Coronary artery (tissue), 2 donors: ENCODE measurements around the gene KDM7A.

ENCODE experiments used
- DNase-seq: peaks from one replicate; pipeline ENCODE4 v3.0.0-alpha.2; 2017; ENCODE audit warnings: low spot score
- H3K27ac ChIP-seq, 2 donors: fragments of 200-600 bp; sonication (generic); one replicate each; pipeline ENCODE4 v1.5.1; 2016 to 2019
- H3K4me3 ChIP-seq: fragments of 200-600 bp; sonication (generic); 2 replicates; pipeline ENCODE4 v1.5.1; 2016; ENCODE audit warnings: mild to moderate bottlenecking, moderate library complexity
- CTCF ChIP-seq: fragments of 200-600 bp; sonication (generic); IDR thresholded peaks from one replicate; pipeline ENCODE4 v1.5.1; 2019; ENCODE audit warnings: antibody characterized with exemption

The KDM7A gene

GRCh38 chr7:140200061-140200989 is 23.5 kb upstream of the KDM7A start:
- no peak overlapping the region for H3K4me3 ChIP-seq
- no peak for TF ChIP-seq CTCF
- H3K27ac ChIP-seq: peak overlapping the region; percentile 36 to 80
- DNase-seq: no peak

- no peak overlapping the region for H3K27ac ChIP-seq
- no peak for TF ChIP-seq CTCF
- H3K4me3 ChIP-seq: no peak overlapping the region
- no peak for DNase-seq
These were observed 21.2 kb upstream of the KDM7A start for GRCh38 chr7:140197938-140198337.

- no peak overlapping the region for H3K4me3 ChIP-seq
- peak overlapping the region in 1 of 2 donors; percentile 54 for H3K27ac ChIP-seq
- DNase-seq: no peak
- TF ChIP-seq CTCF: no peak
These were observed 20.6 kb upstream of the KDM7A start for GRCh38 chr7:140197218-140197890.

- no peak overlapping the region for H3K4me3 ChIP-seq
- no peak for TF ChIP-seq CTCF
- H3K27ac ChIP-seq: peak overlapping the region in 1 of 2 donors; percentile 55
- no peak for DNase-seq
These were observed 19.8 kb upstream of the KDM7A start for GRCh38 chr7:140196361-140197217.

DNA sequence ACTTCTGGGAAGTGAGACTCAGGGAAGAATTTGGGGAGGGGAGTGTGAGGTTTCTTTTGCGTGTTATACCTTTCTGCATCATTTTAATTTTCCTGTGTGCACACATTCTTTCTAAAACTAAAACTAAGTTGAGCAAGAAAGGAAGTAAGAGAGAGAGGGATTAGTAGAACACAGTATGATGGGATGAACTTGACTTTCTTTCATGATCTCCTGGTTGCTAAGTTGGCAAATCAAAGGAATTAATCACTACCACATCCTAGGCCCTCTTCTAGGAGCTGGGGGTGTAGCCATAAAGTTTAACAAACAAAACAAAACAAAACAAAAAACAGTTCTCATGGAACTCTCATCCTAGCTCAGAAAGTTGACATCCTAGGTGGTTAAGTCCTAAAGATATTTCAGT is 19.1 kb upstream of the KDM7A start:
- peak overlapping the region in 1 of 2 donors; percentile 55 for H3K27ac ChIP-seq
- no peak for TF ChIP-seq CTCF
- H3K4me3 ChIP-seq: no peak overlapping the region
- no peak for DNase-seq

- DNase-seq: no peak
- TF ChIP-seq CTCF: no peak
- Histone ChIP-seq H3K27ac (no peak overlapping the region), H3K4me3 (no peak overlapping the region)
These were observed 15.8 kb upstream of the KDM7A start for GRCh38 chr7:140192620-140193019.
